Upper lobe of left lung (tissue), 4 donors: ENCODE measurements around the gene PIF1.

ENCODE experiments used
- POLR2A ChIP-seq, 4 donors: fragments of 450-650 bp; IDR thresholded peaks; one replicate each; pipeline ENCODE4 v1.5.1; 2016 to 2017; ENCODE audit warnings: antibody characterized with exemption in 4 of 4, mild to moderate bottlenecking in 2 of 4
- POLR2AphosphoS5 ChIP-seq, 2 donors: sonication (generic); formaldehyde crosslinking; IDR thresholded peaks; one replicate each; pipeline ENCODE4 v1.5.1; 2017; ENCODE audit warnings: antibody characterized with exemption in 2 of 2
- TF ChIP-seq, protein P1 (sequence below), 6 experiments: fragments of 450-650 bp in 4 of 6; fragments of 200-600 bp in 2 of 6; sonication (generic) in 2 of 6; IDR thresholded peaks; one replicate each; pipeline ENCODE4 v1.5.1; 2016 to 2019; ENCODE audit warnings: antibody characterized with exemption in 6 of 6

DNA sequence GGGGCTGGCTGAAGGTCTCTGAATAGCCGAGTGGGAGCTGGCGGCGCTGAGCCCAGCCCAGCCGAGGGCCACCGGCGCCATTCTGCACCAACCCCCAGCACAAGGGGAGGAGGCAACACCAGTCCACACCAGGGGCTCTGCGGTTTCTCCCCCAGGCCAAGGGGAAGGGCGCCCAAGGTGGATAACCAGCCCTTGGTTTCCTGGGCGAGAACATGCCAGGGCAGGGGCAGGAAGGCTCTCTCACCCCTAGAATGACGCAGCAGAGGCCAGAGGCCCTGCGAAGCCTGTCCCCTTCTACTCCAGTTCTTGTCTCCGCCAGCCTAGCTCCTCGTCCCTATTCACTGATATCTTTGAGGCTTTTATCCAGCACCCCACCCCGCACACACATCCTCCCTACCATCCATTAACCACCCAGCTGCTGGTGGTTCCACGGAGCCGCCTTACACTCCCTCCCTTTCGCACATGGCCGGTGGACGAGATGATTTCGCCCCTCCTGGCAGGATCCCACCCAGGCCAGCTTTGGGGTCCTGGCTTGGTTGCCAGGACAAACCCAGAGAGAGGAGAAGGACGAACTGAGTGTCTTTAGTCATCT lies 51.3 kb downstream of the PIF1 start:
- no peak for TF ChIP-seq POLR2A (IDR thresholded peaks at IDR 0.05)
- TF ChIP-seq, protein P1, sequence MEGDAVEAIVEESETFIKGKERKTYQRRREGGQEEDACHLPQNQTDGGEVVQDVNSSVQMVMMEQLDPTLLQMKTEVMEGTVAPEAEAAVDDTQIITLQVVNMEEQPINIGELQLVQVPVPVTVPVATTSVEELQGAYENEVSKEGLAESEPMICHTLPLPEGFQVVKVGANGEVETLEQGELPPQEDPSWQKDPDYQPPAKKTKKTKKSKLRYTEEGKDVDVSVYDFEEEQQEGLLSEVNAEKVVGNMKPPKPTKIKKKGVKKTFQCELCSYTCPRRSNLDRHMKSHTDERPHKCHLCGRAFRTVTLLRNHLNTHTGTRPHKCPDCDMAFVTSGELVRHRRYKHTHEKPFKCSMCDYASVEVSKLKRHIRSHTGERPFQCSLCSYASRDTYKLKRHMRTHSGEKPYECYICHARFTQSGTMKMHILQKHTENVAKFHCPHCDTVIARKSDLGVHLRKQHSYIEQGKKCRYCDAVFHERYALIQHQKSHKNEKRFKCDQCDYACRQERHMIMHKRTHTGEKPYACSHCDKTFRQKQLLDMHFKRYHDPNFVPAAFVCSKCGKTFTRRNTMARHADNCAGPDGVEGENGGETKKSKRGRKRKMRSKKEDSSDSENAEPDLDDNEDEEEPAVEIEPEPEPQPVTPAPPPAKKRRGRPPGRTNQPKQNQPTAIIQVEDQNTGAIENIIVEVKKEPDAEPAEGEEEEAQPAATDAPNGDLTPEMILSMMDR (IDR thresholded peaks at IDR 0.05) = no peak
- no peak for TF ChIP-seq POLR2AphosphoS5 (IDR thresholded peaks at IDR 0.05)
